ENCODE data around the gene PACRG. TPM values are rescaled to one million over a fixed set of nuclear protein-coding genes. Genes with fewer than 3 reads are reported as not detected.

The PACRG gene
- total and polyA plus RNA-seq, 10 of the 15 experiments (the other 5 are each of a cell fraction or from before 2014, with no cell fraction given) = not detected

DNA sequence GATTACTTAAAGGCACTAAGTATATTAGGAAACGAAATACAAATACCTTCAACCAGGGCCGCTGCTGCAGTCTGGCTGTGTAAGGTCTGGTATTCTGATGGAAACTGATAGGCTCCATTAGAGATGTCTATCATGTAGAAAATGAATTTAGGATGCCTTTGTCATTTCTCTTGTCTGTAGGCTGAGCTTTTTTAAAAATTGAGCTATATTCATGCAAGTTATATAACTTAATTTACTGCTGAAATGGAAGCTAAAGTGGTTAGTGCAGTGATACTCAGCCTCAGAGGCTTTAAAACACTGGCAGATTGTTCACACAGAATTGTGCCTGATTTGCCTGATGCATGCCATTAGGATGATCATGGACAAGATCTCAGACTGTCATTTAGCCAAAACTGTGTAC is 400.6 kb downstream of the PACRG start:
- H3K4me3 ChIP-seq = no peak overlapping the region
- H3K36me3 ChIP-seq (ENCODE audit: control insufficient read depth in 2 of 2, insufficient read depth in 2 of 2, low read length in 1 of 2) = no peaks in the 10 kb centered on the region
- H3K9ac ChIP-seq (ENCODE audit: control insufficient read depth, insufficient read depth, low read length) = no peak overlapping the region
- RAD21 ChIA-PET (ENCODE audit: unreplicated experiment) = no interaction called here
- DNase-seq (ENCODE audit: low read depth, low spot score) = no peak
- SMC1A ChIA-PET (ENCODE audit: uncharacterized antibody, unreplicated experiment) = interaction anchor here (1.3 kb wide), 1 partner anchor 11 kb away, joined by 3 read pairs; no protein-coding TSS in a partner anchor
- FAIRE-seq = no peak
- no peaks in the 10 kb centered on the region for H3K9me3 ChIP-seq (replicated peaks; ENCODE audit: control insufficient read depth, insufficient read depth, low read length)
- no peaks in the 10 kb centered on the region for H4K20me1 ChIP-seq (ENCODE audit: control insufficient read depth, insufficient read depth)
- ATAC-seq = no peak
- intact Hi-C loops (cut with micrococcal nuclease; ENCODE audit: unreplicated experiment) = no loop called here
- no peak overlapping the region for H2AFZ ChIP-seq (ENCODE audit: control insufficient read depth, low read depth, low read length)
- no TSS peak for BruUV-seq (replicated peaks)
- in situ Hi-C loops (cut with MboI) = no loop called here
- H3K4me1 ChIP-seq (ENCODE audit: control insufficient read depth, insufficient read depth, low read length) = no peaks in the 10 kb centered on the region
- H3K27me3 ChIP-seq (replicated peaks in 1 of 2; ENCODE audit: control insufficient read depth in 2 of 2, insufficient read depth in 2 of 2, low read length in 1 of 2) = no peaks in the 10 kb centered on the region; a peak in 1 of 4 replicates
- H3K79me2 ChIP-seq (ENCODE audit: control insufficient read depth, insufficient read depth, low read length) = no peaks in the 10 kb centered on the region
- CTCF ChIA-PET = no interaction called here
- WGBS (ENCODE audit: insufficient coverage, insufficient replicate concordance, low lambda C conversion rate, missing lambda C conversion rate) = 16% methylated on average over 2 of the region's 2 CpGs
- H3K27ac ChIP-seq (ENCODE audit: control insufficient read depth, insufficient read depth) = no peak overlapping the region
- H3K4me2 ChIP-seq (ENCODE audit: control insufficient read depth, insufficient read depth) = no peak overlapping the region
- TF ChIP-seq BHLHE40 (IDR thresholded peaks at IDR 0.05; ENCODE audit: borderline replicate concordance in 1 of 2, low read depth in 2 of 2, low read length in 1 of 2) (no peak), MAX (IDR thresholded peaks at IDR 0.05; ENCODE audit: low read depth, low read length) (no peak), ZNF217 (IDR thresholded peaks at IDR 0.05) (no peak), KAT2A (conservative IDR thresholded peaks at IDR 0.05; ENCODE audit: control insufficient read depth, low read depth, low read length) (no peak), ATF7 (IDR thresholded peaks at IDR 0.05; ENCODE audit: low read depth) (no peak), HSF1 (IDR thresholded peaks at IDR 0.05; ENCODE audit: low read depth, low read length) (no peak), BACH1 (IDR thresholded peaks at IDR 0.05; ENCODE audit: borderline replicate concordance) (no peak)
- TF ChIP-seq, protein P1, sequence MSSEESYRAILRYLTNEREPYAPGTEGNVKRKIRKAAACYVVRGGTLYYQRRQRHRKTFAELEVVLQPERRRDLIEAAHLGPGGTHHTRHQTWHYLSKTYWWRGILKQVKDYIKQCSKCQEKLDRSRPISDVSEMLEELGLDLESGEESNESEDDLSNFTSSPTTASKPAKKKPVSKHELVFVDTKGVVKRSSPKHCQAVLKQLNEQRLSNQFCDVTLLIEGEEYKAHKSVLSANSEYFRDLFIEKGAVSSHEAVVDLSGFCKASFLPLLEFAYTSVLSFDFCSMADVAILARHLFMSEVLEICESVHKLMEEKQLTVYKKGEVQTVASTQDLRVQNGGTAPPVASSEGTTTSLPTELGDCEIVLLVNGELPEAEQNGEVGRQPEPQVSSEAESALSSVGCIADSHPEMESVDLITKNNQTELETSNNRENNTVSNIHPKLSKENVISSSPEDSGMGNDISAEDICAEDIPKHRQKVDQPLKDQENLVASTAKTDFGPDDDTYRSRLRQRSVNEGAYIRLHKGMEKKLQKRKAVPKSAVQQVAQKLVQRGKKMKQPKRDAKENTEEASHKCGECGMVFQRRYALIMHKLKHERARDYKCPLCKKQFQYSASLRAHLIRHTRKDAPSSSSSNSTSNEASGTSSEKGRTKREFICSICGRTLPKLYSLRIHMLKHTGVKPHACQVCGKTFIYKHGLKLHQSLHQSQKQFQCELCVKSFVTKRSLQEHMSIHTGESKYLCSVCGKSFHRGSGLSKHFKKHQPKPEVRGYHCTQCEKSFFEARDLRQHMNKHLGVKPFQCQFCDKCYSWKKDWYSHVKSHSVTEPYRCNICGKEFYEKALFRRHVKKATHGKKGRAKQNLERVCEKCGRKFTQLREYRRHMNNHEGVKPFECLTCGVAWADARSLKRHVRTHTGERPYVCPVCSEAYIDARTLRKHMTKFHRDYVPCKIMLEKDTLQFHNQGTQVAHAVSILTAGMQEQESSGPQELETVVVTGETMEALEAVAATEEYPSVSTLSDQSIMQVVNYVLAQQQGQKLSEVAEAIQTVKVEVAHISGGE (CRISPR knock-in tag; IDR thresholded peaks at IDR 0.05) = no peak
- POLR2A ChIA-PET = no interaction called here
